GM19397 (cell line): ENCODE measurements around the gene NPTX1.

Source experiments
- ATAC-seq: cut with Tn5 transposase; IDR thresholded peaks from one replicate; pipeline ENCODE4 v1.9.1; 2021; ENCODE audit warnings: mild to moderate bottlenecking, moderate library complexity; ENCODE audit not compliant: unreplicated experiment

Gene NPTX1

DNA sequence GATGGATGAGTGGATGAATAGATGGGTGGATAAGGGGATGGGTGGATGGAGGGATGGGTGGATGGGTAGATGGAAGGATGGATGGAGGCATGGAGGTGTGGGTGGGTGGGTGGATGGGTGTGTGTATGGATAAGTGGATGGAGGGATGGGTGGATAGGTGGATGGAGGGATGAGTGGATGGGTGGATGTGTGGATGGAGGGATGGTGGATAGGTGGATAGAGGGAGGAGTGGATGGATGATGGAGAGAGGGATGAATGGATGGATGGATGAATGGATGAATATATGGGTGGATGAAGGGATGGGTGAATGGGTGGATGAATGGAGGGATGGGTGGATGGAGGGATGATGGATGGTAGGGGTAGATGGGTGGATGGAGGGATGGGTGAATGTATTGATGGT, 27.5 kb upstream of the NPTX1 start:
- ATAC-seq = no peak

DNA sequence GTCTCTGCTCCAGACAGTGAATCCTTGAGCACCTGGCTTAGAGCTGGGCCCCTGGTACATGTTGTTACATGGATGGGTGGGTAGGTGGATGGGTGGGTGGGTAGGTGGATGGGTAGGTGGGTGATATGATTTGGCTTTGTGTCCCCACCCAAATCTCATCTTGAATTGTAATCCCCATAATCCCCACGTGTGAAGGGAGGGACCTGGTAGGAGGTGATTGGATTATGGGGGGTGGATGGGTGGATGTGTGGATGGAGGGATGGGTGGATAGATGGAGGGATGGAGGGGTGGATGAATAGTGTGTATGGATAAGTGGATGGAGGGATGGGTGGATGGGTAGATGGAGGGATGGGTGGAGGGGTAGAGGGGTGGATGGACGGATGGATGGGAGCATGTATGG, 26.6 kb upstream of the NPTX1 start:
- no peak for ATAC-seq

DNA sequence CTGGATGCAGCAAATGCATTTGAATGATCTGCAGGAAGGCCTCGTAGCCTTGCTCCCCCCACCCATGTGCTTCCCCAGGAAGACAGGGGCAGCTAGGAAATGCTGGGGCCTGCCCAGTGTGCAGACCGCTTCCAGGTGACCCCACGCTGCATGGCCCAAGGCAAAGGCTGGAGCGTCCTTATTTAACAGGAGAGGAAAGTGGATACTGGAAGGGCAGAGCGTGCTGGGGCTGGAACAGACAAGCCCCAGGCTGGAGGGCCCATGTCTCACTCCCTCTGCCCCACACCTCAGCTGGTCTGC, 26.1 kb upstream of the NPTX1 start:
- ATAC-seq = no peak

DNA sequence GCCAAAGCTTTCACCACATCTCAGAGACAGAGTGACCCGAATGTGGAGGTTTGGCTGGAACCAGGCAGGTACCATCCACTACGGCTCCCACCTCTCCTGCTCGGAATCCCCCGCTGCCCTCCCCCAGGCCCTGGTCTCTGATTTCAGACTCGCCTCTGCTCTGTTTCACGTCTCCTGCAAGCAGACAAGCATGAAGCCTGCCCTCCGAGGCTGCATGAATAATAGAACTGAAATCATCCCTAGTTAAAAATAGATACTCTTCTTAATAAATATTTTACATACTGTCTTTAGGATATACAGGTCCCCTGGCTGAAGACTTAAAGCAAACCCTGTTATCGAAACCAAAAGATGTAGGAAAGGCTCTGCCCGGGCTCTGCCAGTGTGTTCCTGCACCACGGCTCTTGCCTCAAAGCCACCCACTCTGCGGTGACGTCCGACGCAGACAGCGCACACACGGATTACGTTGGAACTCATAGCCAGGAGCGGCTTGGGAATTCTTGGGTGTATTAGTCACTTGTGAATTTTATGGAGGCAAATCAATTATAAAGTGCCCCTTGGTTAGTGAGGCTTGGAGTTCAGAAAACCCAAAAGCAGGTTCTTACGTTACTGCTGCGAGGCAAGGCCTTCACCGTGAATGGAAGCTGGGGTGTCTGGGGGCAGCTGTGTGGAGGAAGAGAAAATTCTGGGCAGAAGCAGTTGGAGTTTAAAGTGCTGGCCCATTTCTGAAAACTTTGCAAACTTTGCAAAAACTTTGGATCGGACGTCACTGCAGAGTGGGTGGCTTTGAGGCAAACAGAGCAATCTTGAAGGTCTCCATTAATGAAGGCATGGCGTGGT, 25.6 kb upstream of the NPTX1 start:
- no peak for ATAC-seq

DNA sequence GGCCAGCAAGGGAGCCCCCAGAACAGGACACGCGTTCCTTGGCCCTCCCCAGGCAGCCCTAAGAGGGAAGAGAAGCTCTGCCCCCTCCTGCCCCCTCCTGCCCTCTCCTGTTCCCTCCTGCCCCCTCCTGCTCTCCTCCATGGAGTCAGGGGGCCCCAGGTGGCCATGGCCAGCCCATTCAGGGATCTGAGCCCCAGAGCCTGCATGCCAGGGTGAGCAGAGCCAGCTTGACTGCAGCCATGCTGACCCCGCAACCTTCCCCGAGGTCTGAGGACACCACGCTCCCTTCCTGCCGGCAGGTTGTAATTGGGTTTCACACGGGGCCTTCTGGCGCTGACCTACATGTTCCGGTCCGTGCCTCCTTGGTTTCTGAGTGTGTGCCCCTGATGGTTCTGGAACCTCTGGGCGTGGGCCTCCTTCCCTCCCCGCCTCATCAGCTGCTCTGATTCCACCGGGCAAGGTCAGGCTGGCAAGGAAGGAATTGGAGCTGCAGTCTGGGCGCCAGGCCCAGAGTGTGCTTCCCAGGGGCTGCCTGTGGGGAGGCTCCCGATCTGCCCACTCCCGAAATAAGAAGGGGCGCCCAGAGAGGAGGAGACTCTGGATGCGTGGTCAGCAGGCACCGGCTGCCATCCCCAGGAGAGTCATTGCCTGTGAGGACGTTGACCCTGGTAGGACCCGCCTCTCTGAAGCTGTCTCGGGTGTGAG, 23.7 kb upstream of the NPTX1 start:
- no peak for ATAC-seq

DNA sequence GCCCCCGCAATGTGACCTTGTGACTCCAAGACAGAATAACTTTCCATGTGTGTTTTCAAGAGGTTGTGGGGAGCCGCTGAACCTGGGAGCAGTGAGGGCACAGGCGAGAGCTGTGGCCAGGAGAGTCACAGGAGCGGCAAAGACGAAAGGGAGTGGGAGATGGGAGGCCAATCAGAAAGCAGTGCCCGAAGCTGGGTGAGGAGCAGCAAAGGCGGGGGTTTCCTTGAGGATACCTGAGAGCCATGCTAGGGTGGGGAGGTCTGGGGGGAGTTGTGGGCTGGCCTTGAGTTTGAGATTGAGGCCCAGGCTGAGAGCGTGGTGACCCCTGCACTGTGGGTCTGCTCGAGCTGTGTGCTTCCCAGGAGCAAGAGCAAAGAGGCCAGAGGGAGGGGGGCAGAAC, 23.2 kb upstream of the NPTX1 start:
- ATAC-seq = no peak

DNA sequence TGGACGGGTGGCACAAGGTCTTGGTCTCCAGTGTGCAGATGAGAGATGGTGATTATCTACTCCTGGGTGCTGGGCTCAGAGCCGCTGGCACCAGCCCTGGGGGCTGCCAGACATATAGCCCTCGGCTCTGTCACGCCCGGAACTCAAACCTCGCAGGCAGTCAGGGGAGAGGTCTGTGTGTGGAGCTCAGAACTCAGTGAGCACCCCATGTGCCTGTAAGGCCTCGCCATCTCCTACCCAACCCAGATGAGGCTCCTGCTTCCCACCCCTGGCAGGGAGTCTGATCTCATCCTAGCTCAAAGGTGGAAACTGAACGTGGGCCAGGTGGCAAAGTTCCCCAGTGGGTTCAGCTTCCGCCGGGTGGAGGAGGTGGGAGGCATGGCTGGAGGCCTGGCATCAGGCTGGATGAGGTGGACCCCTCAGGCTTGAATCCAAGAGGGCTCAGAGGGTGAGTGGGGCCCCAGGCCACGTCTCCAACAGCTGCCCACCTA, 22.6 kb upstream of the NPTX1 start:
- ATAC-seq = no peak

DNA sequence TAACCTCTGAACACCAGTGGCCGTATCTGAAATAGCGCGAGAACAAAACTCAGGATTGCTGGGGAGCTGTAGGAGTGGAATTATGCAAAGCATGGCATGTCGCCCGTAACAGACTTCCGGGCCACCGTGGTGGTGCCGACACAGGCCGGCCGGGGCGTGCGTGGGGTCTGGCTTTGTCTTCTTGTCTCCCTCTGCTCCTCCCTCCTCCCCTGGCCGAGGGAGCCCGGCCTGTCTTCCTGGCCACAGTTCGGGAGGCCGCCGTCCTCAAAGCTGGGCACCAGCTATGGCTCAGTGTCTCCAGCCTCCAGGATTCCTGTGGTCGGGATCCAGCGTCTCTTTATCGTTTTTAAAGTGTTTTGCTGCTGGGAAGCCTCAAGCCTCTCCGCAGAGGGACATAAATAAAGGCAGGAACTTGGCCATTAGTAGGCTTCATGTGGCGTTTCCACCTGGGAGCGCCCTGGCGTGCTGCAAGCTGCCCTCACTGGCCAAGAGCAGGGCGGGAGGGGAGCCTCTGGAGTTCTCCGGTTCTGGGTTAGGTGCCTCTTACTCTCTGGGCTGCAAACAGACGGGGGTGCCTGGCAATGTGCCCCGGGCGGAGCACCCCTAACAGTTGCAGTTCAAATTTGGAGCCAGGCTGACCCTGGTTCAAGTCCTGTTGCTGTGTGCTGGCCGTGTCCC, 22.0 kb upstream of the NPTX1 start:
- no peak for ATAC-seq

DNA sequence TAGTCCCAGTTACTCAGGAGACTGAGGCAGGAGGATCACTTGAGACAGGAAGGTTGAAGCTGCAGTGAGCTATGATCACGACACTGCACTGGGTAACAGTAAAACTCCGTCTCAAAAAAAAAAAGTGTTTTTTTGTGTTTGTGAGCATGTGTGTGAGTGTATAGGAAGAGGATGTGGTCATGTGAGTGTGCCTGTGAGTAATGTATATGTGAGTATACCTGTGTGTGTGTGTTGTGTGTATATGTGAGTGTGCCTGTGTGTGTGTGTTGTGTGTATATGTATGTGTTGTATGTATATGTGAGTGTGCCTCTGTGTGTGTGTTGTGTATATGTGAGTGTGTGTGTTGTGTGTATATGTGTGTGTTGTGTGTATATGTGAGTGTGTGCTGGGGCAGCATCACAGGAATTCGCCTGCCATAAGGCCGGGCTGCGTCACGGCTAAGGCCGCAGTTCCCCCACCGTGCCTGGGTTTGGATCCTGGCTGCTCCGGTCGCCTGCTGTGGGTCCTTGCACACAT, 21.4 kb upstream of the NPTX1 start:
- ATAC-seq = no peak

DNA sequence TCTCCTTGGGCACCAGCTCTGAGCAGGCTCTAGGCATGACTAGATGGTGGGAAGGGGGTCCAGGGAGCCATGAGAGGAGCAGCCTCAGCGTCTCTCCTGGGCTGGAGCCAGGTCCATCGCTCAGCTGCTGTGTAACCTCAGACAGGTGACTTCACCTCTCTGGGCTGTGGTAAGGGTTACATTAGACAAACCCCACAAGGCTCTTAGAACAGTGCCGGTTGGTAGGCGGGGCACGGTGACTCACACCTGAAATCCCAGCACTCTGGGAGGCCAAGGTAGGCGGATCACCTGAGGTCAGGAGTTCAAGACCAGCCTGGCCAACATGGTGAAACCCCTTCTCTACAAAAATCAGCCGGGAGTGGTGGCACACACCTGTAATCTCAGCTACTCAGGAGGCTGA, 18.1 kb upstream of the NPTX1 start:
- no peak for ATAC-seq

DNA sequence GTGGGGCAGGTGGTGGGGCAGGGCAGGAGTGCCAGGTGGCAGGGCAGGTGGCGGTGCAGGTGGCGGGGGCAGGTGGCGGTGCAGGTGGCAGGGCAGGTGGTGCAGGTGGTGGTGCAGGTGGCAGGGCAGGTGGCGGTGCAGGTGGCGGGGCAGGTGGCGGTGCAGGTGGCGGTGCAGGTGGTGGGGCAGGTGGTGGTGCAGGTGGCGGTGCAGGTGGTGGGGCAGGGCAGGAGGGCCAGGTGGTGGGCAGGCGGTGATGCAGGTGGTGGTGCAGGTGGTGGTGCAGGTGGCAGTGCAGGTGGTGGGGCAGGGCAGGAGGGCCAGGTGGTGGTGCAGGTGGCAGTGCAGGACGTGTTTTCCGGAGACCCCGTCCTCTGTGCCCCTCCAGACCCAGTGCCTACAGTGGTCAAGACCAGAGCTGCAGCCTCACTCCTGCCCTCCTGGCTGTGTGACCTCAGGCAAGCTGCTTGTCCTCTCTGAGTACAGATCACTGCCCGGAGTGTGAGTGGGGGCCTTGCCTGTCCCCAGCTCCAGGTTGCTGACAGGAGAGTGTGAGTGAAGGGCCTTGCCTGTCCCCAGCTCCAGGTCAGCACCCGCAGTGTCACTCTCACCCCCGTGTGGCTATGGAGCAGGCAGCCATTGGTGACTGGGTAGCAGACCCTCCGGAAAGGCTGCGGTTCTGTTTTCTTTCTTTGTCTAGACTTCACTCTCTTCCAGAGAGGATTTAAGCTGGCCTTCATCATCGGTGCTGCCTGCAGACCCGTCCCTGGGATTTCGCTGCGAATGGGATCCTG, 16.1 kb upstream of the NPTX1 start:
- no peak for ATAC-seq

DNA sequence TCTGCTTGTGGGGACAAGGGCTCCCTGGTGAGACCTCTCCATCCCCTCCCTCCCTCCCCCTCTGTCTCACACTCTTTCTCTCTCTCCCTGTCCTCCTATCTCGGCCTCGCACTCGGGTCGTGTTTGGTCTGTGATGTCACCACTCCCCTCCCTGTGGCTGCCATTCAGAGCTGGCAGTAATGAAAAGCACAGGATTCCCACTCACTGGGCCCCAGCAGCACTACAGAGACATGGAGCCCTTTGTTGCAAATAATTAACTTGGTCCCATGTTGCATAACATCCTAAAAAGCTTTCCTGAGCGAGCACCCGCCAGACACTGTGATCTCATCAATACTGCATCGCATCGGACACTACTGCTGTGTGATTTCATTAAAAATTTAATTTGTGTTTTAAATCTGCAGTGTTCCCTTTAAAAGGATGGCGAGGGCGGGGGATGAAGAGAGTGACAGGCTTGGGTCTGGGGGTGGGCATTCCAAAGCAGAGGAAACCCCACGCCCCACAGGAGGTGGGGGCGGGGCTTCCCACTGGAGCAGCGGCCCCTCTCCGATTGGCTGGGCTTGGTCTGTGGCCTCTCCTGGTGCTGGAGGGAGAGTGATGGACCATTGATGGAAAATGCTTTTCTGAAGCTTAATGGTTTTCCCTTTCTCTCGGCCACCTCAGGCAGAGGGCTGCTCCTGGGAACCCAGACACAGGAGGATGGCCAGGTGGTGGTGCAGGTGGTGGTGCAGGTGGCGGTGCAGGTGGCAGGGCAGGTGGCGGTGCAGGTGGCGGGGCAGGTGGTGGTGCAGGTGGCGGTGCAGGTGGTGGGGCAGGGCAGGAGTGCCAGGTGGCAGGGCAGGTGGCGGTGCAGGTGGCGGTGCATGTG, 15.3 kb upstream of the NPTX1 start:
- no peak for ATAC-seq

DNA sequence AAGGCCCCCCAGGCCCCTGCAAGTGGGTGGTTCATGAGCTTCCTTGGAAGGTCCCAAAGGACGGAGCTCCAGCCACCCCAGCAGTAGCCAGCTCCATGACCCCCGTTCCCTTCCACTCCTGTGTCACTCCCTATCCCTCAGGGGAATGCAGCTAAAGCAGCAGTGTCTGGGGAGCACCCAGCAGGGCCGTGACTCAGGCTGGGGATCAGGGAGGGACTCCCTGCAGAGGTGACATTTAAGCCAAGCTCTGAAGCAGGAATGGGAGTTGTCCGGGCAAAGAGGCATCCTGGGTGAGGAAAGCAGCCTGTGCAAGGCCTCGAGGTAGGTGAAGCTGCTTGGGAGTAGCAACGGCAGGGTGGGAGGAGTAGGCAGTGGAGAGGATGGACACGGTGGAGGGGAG, 11.1 kb upstream of the NPTX1 start:
- no peak for ATAC-seq

DNA sequence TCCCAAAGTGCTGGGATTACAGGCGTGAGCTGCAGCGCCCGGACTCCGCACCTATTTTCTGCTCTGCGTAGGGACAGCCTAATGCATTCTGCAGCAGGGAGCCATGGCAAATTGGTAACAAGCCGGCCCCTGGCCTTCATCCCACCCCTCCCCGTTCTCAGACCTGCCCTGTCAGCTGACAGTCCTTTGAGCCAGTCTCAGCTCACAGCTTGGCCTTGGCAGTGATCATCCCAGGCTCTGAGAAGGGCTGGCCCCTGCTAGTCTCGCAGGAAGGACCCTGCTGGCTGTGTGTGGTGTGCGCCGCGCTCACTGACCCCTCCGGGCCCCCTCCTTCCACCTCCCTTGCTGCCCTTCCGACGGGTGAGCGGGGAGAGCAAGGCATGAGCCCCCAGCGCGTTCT, 10.3 kb upstream of the NPTX1 start:
- no peak for ATAC-seq

DNA sequence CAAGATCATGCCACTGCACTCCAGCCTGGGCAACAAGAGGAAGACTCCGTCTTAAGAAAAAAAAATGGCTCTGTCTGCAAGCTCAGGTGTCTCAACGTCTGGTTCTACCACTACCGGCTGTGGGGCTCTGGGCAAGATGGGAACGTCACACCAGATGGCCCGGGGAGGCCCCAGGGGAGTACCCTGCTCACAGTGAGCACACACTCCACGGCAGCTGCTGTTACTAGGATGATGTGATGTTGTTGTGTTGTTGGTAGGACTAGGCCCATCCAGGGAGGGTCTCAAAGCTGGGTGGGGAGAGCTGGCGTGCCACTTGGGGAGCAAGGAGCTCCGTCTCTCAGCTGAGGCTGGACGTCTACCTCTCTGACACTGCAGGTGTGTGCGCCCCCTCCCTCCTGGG, 9.4 kb upstream of the NPTX1 start:
- no peak for ATAC-seq

DNA sequence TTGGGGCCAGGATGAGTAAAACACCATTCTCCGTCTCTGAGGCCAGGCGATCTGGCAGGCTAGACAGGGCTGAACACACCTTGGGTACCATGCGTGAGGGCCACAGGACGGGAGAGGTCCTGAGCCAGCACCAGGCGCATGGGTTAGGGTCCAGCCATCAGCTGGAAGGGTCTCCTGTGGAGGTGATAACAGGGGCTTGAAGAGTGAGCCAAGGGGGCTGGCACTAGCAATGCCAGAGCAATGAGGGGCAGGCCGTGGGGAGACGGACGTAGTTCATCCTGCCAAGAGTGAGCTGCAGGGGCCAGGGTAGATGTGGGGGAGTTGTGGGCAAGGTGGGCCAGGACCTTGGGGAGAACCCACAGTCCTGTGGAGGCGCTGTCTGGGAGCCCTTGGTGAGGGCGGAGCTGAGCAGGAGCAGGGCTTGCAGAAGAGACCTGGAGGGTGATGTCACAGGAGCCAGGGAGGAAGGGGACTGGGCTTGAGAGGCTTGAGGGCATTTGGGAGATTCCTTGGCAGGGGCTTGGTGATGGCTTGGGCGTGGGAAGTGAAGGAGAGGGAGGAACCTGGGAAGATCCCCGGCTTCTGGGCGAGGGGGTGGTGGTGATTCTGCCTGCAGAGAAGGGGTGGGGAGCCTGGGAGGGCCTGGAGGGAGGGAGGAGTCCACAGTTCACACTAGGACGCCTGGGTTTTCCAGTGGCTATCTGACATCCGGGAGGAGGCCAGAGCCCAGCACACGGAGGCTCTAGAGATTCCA, 6.3 kb upstream of the NPTX1 start:
- ATAC-seq = no peak

DNA sequence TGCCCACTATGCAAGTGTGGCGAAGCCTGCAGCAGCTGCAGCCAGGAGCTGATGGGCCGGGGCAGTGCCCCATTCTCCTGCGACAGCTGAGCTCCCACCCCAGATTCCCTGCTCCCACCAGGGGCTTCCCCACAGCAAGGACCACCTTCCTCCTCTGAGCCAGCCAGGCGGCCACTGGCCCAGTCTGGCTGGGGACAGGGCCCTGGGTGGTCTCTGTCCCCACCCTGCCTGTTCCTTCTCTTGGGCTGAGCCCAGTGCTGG, 5.6 kb upstream of the NPTX1 start:
- ATAC-seq = no peak

DNA sequence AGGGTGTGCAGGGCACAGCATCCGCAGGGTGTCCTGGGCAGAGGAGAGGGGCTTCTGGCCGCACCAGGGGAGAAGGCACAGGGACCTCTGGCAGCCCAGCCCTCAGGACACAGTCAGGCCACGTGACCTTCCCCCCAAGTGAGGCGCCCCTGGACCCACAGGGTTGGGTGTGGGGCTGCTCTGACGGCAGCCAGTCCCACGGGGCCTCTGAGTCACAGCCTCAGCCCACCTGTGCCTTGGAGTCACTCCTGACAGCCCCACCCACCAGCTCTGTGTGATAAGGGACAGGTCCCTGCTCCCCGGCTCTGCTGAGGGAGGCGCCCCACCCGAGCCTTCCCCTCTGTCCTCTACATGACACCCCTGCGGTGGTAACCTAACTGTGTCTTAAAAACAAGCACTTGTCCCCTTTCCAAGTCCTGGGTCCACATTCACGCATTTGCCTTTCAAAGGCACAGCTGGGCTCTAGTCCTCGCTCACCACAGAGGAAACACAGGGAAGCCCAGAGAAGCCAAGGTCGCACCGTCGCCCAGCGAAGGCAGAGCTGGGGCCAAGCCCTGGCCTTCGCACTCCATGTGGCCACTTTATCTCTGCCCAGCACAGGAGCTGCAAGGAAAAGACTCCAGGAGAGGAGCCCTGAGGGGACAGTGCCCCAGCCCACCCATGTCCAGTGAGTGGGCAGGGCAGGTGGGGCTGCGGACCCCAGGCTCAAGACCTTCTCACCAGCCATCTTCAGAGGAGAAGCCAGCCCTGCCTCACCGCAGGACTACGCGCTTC, 5.1 kb upstream of the NPTX1 start:
- ATAC-seq = no peak

DNA sequence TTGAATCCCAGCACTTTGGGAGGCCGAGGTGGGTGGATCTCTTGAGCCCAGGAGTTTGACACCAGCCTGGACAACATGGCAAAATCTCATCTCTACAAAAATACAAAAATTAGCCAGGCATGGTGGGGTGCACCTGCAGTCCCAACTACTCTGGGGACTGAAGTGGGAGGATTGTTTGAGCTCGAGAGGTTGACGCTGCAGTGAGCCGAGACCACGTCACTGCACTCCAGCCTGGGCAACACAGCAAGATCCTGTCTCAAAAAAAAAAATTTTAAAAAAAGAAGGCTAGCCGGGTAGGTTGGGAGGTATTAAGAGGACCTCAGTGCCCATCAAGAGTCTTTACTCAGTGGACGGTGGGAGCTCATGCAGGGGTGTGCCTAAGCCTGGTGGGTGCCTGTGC, 3.8 kb upstream of the NPTX1 start:
- no peak for ATAC-seq
